Small intestine (tissue), 7 donors: ENCODE data around the gene FBXO34. TPM values are rescaled to one million over a fixed set of nuclear protein-coding genes. Genes with fewer than 3 reads are reported as not detected.

Experiments used
- DNase-seq, 2 donors: peaks; one replicate each; pipeline versions ENCODE4 v3.0.0 to v3.0.0-alpha.2; 2013
- FAIRE-seq: peaks from 2 replicates; lab custom pipeline; 2012; peaks lifted over from hg19 to GRCh38; lab: Jason Lieb, UNC
- H3K27ac ChIP-seq, 3 donors: one replicate each; pipeline ENCODE4 v1.5.1; 2013; ENCODE audit warnings: low read length in 2 of 3, mild to moderate bottlenecking in 2 of 3, control low read depth in 1 of 3, inconsistent platforms in 1 of 3, low read depth in 1 of 3, moderate library complexity in 1 of 3
- H3K27me3 ChIP-seq, 3 donors: one replicate each; pipeline ENCODE4 v1.6.1; 2013; ENCODE audit warnings: low read length in 3 of 3, inconsistent platforms in 1 of 3; ENCODE audit not compliant: control insufficient read depth in 3 of 3, insufficient read depth in 3 of 3
- H3K36me3 ChIP-seq, 3 donors: one replicate each; pipeline ENCODE4 v1.6.1; 2013; ENCODE audit warnings: low read length in 3 of 3, inconsistent platforms in 1 of 3, low read depth in 1 of 3, mild to moderate bottlenecking in 1 of 3, moderate library complexity in 1 of 3; ENCODE audit not compliant: control insufficient read depth in 3 of 3, insufficient read depth in 2 of 3
- H3K4me1 ChIP-seq, 3 donors: one replicate each; pipeline ENCODE4 v1.6.1; 2013; ENCODE audit warnings: low read length in 2 of 3, inconsistent platforms in 1 of 3, low read depth in 1 of 3, mild to moderate bottlenecking in 1 of 3, moderate library complexity in 1 of 3; ENCODE audit not compliant: control insufficient read depth in 3 of 3, insufficient read depth in 2 of 3
- H3K4me3 ChIP-seq, 3 donors: one replicate each; pipeline ENCODE4 v1.5.1; 2013; ENCODE audit warnings: low read length in 3 of 3, control low read depth in 1 of 3, inconsistent platforms in 1 of 3, low read depth in 1 of 3, mild to moderate bottlenecking in 1 of 3, moderate library complexity in 1 of 3
- H3K9me3 ChIP-seq, 2 donors: one replicate each; pipeline ENCODE4 v1.6.1; 2013; ENCODE audit warnings: low read depth in 1 of 2, low read length in 1 of 2; ENCODE audit not compliant: control insufficient read depth in 2 of 2, insufficient read depth in 1 of 2
- WGBS, 3 donors: extraction: QIAGEN DNeasy Blood & Tissue Kit; methylation state at CpG; one replicate each; pipeline ENCODE4 v1.1.7; 2013; 5-methylcytosine and 5-hydroxymethylcytosine counted together
- polyA plus RNA-seq, 4 donors: library from polyadenylated mRNA; stranded (reverse) in 3 of 4; unstranded in 1 of 4; fragments of 200-250 nt in 3 of 4; fragments of 120-200 nt in 1 of 4; gene quantifications; one replicate each; pipeline versions ENCODE4 v1.2.1 to v1.2.3, GENCODE V29; 2013
- donor health status: healthy with polysubstance abuse.
- donor health status: control.
- donor health status: control.
- donor health status: Bipolar disorder and iron deficiency.
- donor health status: healthy.

FBXO34 gene
- polyA plus RNA-seq, 4 donors, result 13.5 to 30.1 (median 14.9) TPM

- H3K27me3 ChIP-seq, result peaks cover 0 to 9% (median 0%) of the 10 kb centered on the region in 3 donors
- DNase-seq (no peak), FAIRE-seq (no peak)
- H3K36me3 ChIP-seq, result no peaks in the 10 kb centered on the region
- no peak overlapping the region for H3K4me3 ChIP-seq
- 53 to 79% (median 72%) methylated on average over 1 of the region's 1 CpG for WGBS, 3 donors
- no peak overlapping the region for H3K27ac ChIP-seq
- H3K4me1 ChIP-seq, result no peaks in the 10 kb centered on the region
- H3K9me3 ChIP-seq, result no peaks in the 10 kb centered on the region
These were observed 16.6 kb upstream of the FBXO34 start for GRCh38 chr14:55254581-55254980.

GRCh38 chr14:55255979-55256378, 15.2 kb upstream of the FBXO34 start:
- no peak overlapping the region for H3K4me3 ChIP-seq
- no peaks in the 10 kb centered on the region for H3K9me3 ChIP-seq
- H3K4me1 ChIP-seq, result no peaks in the 10 kb centered on the region
- H3K36me3 ChIP-seq, result no peaks in the 10 kb centered on the region
- FAIRE-seq (no peak), DNase-seq (no peak)
- peaks cover 0 to 6% (median 0%) of the 10 kb centered on the region in 3 donors for H3K27me3 ChIP-seq
- H3K27ac ChIP-seq, result no peak overlapping the region
- WGBS, 3 donors, result 56 to 68% (median 63%) methylated on average over 3 of the region's 3 CpGs

- peak in 1 of 2 donors; percentile 3 for DNase-seq
- H3K27ac ChIP-seq, result no peak overlapping the region
- no peak overlapping the region for H3K4me3 ChIP-seq
- no peaks in the 10 kb centered on the region for H3K9me3 ChIP-seq
- H3K36me3 ChIP-seq, result no peaks in the 10 kb centered on the region
- 8 to 41% (median 25%) methylated on average over 6 of the region's 6 CpGs for WGBS, 3 donors
- FAIRE-seq, result no peak
- H3K27me3 ChIP-seq, result peaks cover 0 to 6% (median 0%) of the 10 kb centered on the region in 3 donors
- H3K4me1 ChIP-seq, result no peaks in the 10 kb centered on the region
These were observed 14.6 kb upstream of the FBXO34 start for GRCh38 chr14:55256586-55256985.

- Histone ChIP-seq H3K27ac (no peak overlapping the region), H3K4me3 (no peak overlapping the region), H3K4me1 (no peaks in the 10 kb centered on the region), H3K36me3 (no peaks in the 10 kb centered on the region), H3K9me3 (no peaks in the 10 kb centered on the region), H3K27me3 (no peaks in the 10 kb centered on the region)
- no peak for FAIRE-seq
- WGBS, 3 donors, result 73 to 79% (median 78%) methylated on average over 4 of the region's 4 CpGs
- DNase-seq, result no peak
These were observed 6.0 kb upstream of the FBXO34 start for GRCh38 chr14:55265197-55265596.

GRCh38 chr14:55267820-55268219, 3.4 kb upstream of the FBXO34 start:
- Histone ChIP-seq H3K36me3 (no peaks in the 10 kb centered on the region), H3K27ac (no peak overlapping the region), H3K9me3 (no peaks in the 10 kb centered on the region), H3K27me3 (no peaks in the 10 kb centered on the region), H3K4me1 (peaks cover 0 to 3% (median 0%) of the 10 kb centered on the region in 3 donors), H3K4me3 (no peak overlapping the region)
- no peak for DNase-seq
- WGBS, 3 donors, result 70 to 87% (median 83%) methylated on average over 3 of the region's 3 CpGs
- FAIRE-seq, result no peak

- Histone ChIP-seq H3K4me3 (peak overlapping the region; percentile 85 to 99 (median 89)), H3K36me3 (no peaks in the 10 kb centered on the region), H3K27ac (peak overlapping the region; percentile 93 to 100 (median 99)), H3K4me1 (peaks cover 0 to 7% (median 3%) of the 10 kb centered on the region in 3 donors), H3K27me3 (no peaks in the 10 kb centered on the region), H3K9me3 (no peaks in the 10 kb centered on the region)
- DNase-seq, result peak; percentile 83 to 95
- WGBS, 3 donors, result 0% methylated on average over 50 to 80 of the region's 80 CpGs
- FAIRE-seq, result no peak
These were observed 514 bp downstream of the FBXO34 start for GRCh38 chr14:55271572-55272298.

GRCh38 chr14:55272387-55272786, 1.2 kb downstream of the FBXO34 start:
- peaks cover 0 to 10% (median 3%) of the 10 kb centered on the region in 3 donors for H3K4me1 ChIP-seq
- FAIRE-seq (no peak), DNase-seq (peak in 1 of 2 donors; percentile 35)
- H3K4me3 ChIP-seq, result peak overlapping the region; percentile 85 to 99 (median 89)
- H3K9me3 ChIP-seq, result no peaks in the 10 kb centered on the region
- H3K36me3 ChIP-seq, result no peaks in the 10 kb centered on the region
- WGBS, 3 donors, result 0 to 9% (median 3%) methylated on average over 1 of the region's 1 CpG
- H3K27ac ChIP-seq, result peak overlapping the region; percentile 73 to 100 (median 93)
- H3K27me3 ChIP-seq, result no peaks in the 10 kb centered on the region

GRCh38 chr14:55272922-55273321, 1.7 kb downstream of the FBXO34 start:
- H3K27me3 ChIP-seq, result no peaks in the 10 kb centered on the region
- no peaks in the 10 kb centered on the region for H3K36me3 ChIP-seq
- peak overlapping the region; percentile 6 to 99 (median 85) for H3K4me3 ChIP-seq
- H3K27ac ChIP-seq, result peak overlapping the region in 2 of 3 donors; percentile 42 to 100
- H3K9me3 ChIP-seq, result no peaks in the 10 kb centered on the region
- no peak for FAIRE-seq
- peak; percentile 49 to 61 for DNase-seq
- 7 to 41% (median 20%) methylated on average over 2 of the region's 2 CpGs for WGBS, 3 donors
- peaks cover 2 to 13% (median 3%) of the 10 kb centered on the region in 3 donors for H3K4me1 ChIP-seq
